H1 (cell line): Measurements from ENCODE around the gene SLC6A19. TPM values are rescaled to one million over a fixed set of nuclear protein-coding genes. Genes with fewer than 3 reads are reported as not detected.

ENCODE experiments used
- BRCA1 ChIP-seq: IDR thresholded peaks from 2 replicates; pipeline ENCODE4 v1.6.1; 2012; ENCODE audit warnings: low read depth, low read length, improper control_type of control experiment
- CBX5 ChIP-seq: fragments of 300-800, 300-1000 bp; sonication (generic); IDR thresholded peaks from 2 replicates; pipeline ENCODE4 v1.7.1; 2016; ENCODE audit warnings: antibody characterized with exemption, low read length, low read depth
- KDM1A ChIP-seq: fragments of 200-600, 300-600 bp; sonication (generic); IDR thresholded peaks from 2 replicates; pipeline ENCODE4 v1.7.1; 2016; ENCODE audit warnings: mild to moderate bottlenecking, low read length, borderline replicate concordance
- POLR2AphosphoS5 ChIP-seq: IDR thresholded peaks from 2 replicates; pipeline ENCODE4 v1.6.1; 2011; ENCODE audit warnings: low read depth, low read length
- POU5F1 ChIP-seq: IDR thresholded peaks from 2 replicates; pipeline ENCODE4 v1.6.1; 2011; ENCODE audit warnings: low read depth, mild to moderate bottlenecking, low read length, moderate library complexity
- RFX5 ChIP-seq: IDR thresholded peaks from 2 replicates; pipeline ENCODE4 v1.6.1; 2011; ENCODE audit warnings: low read depth, low read length, improper control_type of control experiment, borderline replicate concordance
- SIN3A ChIP-seq, 2 experiments: IDR thresholded peaks in 1 of 2; conservative IDR thresholded peaks in 1 of 2; 2 replicates each; pipeline ENCODE4 v1.6.1; 2011 to 2012; ENCODE audit warnings: low read length in 2 of 2, improper control_type of control experiment in 1 of 2, low read depth in 1 of 2, mild to moderate bottlenecking in 1 of 2
- SP2 ChIP-seq: IDR thresholded peaks from 2 replicates; pipeline ENCODE4 v1.6.1; 2012; ENCODE audit warnings: mild to moderate bottlenecking, low read length, inconsistent platforms
- SRF ChIP-seq: IDR thresholded peaks from 2 replicates; pipeline ENCODE4 v1.6.1; 2011; ENCODE audit warnings: mild to moderate bottlenecking, low read depth, low read length, moderate library complexity
- TBP ChIP-seq: IDR thresholded peaks from 2 replicates; pipeline ENCODE4 v1.6.1; 2011; ENCODE audit warnings: low read depth, low read length, improper control_type of control experiment
- YY1 ChIP-seq: IDR thresholded peaks from 2 replicates; pipeline ENCODE4 v1.6.1; 2011; ENCODE audit warnings: low read depth, mild to moderate bottlenecking, low read length
- polyA plus RNA-seq, 7 experiments: library from polyadenylated mRNA; depleted of rRNA in 3 of 7; stranded (reverse) in 5 of 7; unstranded in 2 of 7; fragments of >200 nt in 5 of 7; fragments of 200-250 nt in 2 of 7; gene quantifications; 1 replicate in 5 of 7; 2 replicates in 1 of 7; 4 replicates in 1 of 7; pipeline versions ENCODE4 v1.2.1 to v1.2.3, GENCODE V29; 2011 to 2013; ENCODE audit warnings: missing spikeins in 2 of 7, mixed read lengths in 2 of 7
- total RNA-seq: library from RNA; stranded (reverse); fragmentation: NEBNext Ultra II Directional; extraction: Animal tissue kit (Norgen Biotek cat#: 25700); gene quantifications from 2 replicates; pipeline ENCODE4 v1.2.1, GENCODE V29; 2021

SLC6A19 gene
- total and polyA plus RNA-seq, 2 of the 8 experiments (the other 6 are each of a cell fraction or from before 2014, with no cell fraction given): 0.02 TPM; not detected in 1

DNA sequence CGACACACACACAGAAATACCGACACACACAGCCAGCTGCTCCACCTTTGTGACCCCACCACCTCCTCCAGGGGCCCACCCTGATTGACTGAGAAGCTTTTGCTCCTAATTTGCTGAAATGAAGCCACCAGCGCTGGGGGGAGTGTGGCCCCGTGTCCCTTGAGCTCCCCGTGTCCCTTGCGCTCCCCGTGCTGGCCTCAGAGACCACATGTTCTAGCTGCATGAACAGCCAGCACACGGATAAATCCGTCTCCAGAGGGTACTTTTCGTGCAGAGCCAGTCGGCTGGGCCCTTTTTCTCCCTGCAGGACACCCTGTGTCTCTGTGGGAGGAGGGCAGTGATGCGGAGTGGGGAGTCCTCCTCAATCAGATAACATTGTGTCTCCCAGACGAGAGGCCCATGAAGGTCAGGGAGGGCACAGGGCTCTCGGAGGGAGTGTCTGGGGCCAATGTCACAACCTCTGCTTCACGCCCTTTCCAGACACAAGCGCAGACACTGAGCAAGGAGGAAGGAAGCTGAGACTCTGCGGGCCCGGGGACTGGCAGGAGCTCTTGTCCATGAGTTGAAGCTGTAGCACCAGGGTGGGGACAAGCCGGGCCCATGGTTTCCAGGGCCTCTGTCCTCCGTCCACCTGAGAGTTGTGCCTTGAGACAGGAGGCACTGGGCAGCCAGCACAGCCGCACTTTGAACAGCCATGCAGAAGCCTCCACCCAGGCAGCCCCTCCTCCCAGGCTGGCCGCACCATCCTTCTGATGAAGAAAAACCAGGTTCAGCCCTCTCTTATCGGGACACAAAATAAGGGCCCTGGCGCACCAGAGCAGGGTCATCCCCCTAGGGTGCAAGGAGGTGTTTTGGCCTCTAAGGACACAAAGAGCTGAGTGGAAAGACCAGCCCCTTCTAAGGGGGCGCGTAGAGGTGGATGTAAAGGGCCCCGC lies 36.4 kb upstream of the SLC6A19 start (continued):
- TF ChIP-seq SRF (no peak), KDM1A (no peak), TBP (no peak), CBX5 (no peak), POLR2AphosphoS5 (no peak), RFX5 (no peak), POU5F1 (no peak), YY1 (no peak), SIN3A (conservative IDR thresholded peaks at IDR 0.05 in 1 of 2, IDR thresholded peaks at IDR 0.05 in 1 of 2; ENCODE audit: low read depth in 1 of 2, low read length in 2 of 2) (no peak), SP2 (no peak), BRCA1 (no peak)
